Rectal smooth muscle tissue (tissue), 1 donor: ENCODE measurements around the gene MLX.
A peak's percentile ranks its signal among the peaks of the same experiment; 100 is the strongest.

Source experiments
- H3K27ac ChIP-seq: one replicate; pipeline ENCODE4 v1.7.0; 2013; ENCODE audit warnings: low read depth, low read length, inconsistent platforms
- H3K27me3 ChIP-seq: one replicate; pipeline ENCODE4 v1.7.0; 2013; ENCODE audit warnings: low read length; ENCODE audit not compliant: control insufficient read depth, insufficient read depth
- H3K36me3 ChIP-seq: one replicate; pipeline ENCODE4 v1.7.0; 2013; ENCODE audit warnings: low read length; ENCODE audit not compliant: control insufficient read depth, insufficient read depth
- H3K4me1 ChIP-seq: one replicate; pipeline ENCODE4 v1.7.0; 2013; ENCODE audit warnings: low read length; ENCODE audit not compliant: control insufficient read depth, insufficient read depth
- H3K4me3 ChIP-seq: one replicate; pipeline ENCODE4 v1.7.0; 2013; ENCODE audit warnings: low read length
- H3K9ac ChIP-seq: one replicate; pipeline ENCODE4 v1.7.0; 2013; ENCODE audit warnings: low read length

Gene MLX

GRCh38 chr17:42526031-42526444, 40.9 kb upstream of the MLX start:
- Histone ChIP-seq H3K27me3 (no peaks in the 10 kb centered on the region), H3K4me3 (no peak overlapping the region), H3K4me1 (peaks cover 23% of the 10 kb centered on the region), H3K27ac (no peak overlapping the region), H3K9ac (no peak overlapping the region), H3K36me3 (peaks cover 9% of the 10 kb centered on the region)

- Histone ChIP-seq H3K4me1 (peaks cover 9% of the 10 kb centered on the region), H3K27ac (no peak overlapping the region), H3K9ac (no peak overlapping the region), H3K4me3 (no peak overlapping the region), H3K36me3 (no peaks in the 10 kb centered on the region), H3K27me3 (no peaks in the 10 kb centered on the region)
These were observed 39.0 kb upstream of the MLX start for GRCh38 chr17:42527932-42528331.

GRCh38 chr17:42529061-42529460, 37.8 kb upstream of the MLX start:
- H3K9ac ChIP-seq = no peak overlapping the region
- H3K27me3 ChIP-seq = no peaks in the 10 kb centered on the region
- peaks cover 8% of the 10 kb centered on the region for H3K4me1 ChIP-seq
- no peak overlapping the region for H3K4me3 ChIP-seq
- H3K36me3 ChIP-seq = no peaks in the 10 kb centered on the region
- H3K27ac ChIP-seq = no peak overlapping the region

- Histone ChIP-seq H3K36me3 (no peaks in the 10 kb centered on the region), H3K27ac (no peak overlapping the region), H3K4me1 (peaks cover 14% of the 10 kb centered on the region), H3K9ac (no peak overlapping the region), H3K4me3 (no peak overlapping the region), H3K27me3 (no peaks in the 10 kb centered on the region)
These were observed 35.9 kb upstream of the MLX start for GRCh38 chr17:42530952-42531454.

GRCh38 chr17:42531455-42532354, 35.2 kb upstream of the MLX start:
- peak overlapping the region; percentile 55 for H3K4me3 ChIP-seq
- H3K27me3 ChIP-seq = no peaks in the 10 kb centered on the region
- no peak overlapping the region for H3K9ac ChIP-seq
- H3K36me3 ChIP-seq = no peaks in the 10 kb centered on the region
- H3K4me1 ChIP-seq = peaks cover 15% of the 10 kb centered on the region
- H3K27ac ChIP-seq = peak overlapping the region; percentile 65

GRCh38 chr17:42535155-42536047, 31.5 kb upstream of the MLX start:
- peak overlapping the region; percentile 75 for H3K27ac ChIP-seq

GRCh38 chr17:42536048-42536371, 30.9 kb upstream of the MLX start, which contains the start of gene NAGLU:
Gene NAGLU, plus strand, starts transcription at chr17:42536241. Its CDS starts 32 bp downstream, at chr17:42536273.
- H3K4me1 ChIP-seq = peaks cover 17% of the 10 kb centered on the region
- H3K4me3 ChIP-seq = peak within 1 kb of the TSS; percentile 83
- H3K36me3 ChIP-seq = peaks cover 8% of the 10 kb centered on the region
- H3K9ac ChIP-seq = peak within 1 kb of the TSS; percentile 51
- peak within 1 kb of the TSS; percentile 75 for H3K27ac ChIP-seq
- H3K27me3 ChIP-seq = no peaks in the 10 kb centered on the region

More at GRCh38 chr17:42535155-42536047, 31.5 kb upstream of the MLX start:
- H3K36me3 ChIP-seq = peaks cover 8% of the 10 kb centered on the region
- H3K4me3 ChIP-seq = peak overlapping the region; percentile 83
- no peaks in the 10 kb centered on the region for H3K27me3 ChIP-seq
- H3K4me1 ChIP-seq = peaks cover 17% of the 10 kb centered on the region
- peak overlapping the region; percentile 2 for H3K9ac ChIP-seq

- Histone ChIP-seq H3K4me3 (peak overlapping the region; percentile 83), H3K36me3 (peaks cover 8% of the 10 kb centered on the region), H3K4me1 (peaks cover 14% of the 10 kb centered on the region), H3K27ac (peak overlapping the region; percentile 75), H3K27me3 (no peaks in the 10 kb centered on the region), H3K9ac (peak overlapping the region; percentile 51)
These were observed 30.3 kb upstream of the MLX start for GRCh38 chr17:42536372-42537155.

GRCh38 chr17:42537156-42537805, 29.6 kb upstream of the MLX start:
- Histone ChIP-seq H3K4me3 (peak overlapping the region; percentile 83), H3K36me3 (peaks cover 8% of the 10 kb centered on the region), H3K27ac (peak overlapping the region; percentile 48), H3K9ac (peak overlapping the region; percentile 51), H3K27me3 (no peaks in the 10 kb centered on the region), H3K4me1 (peaks cover 12% of the 10 kb centered on the region)

- H3K36me3 ChIP-seq = peaks cover 8% of the 10 kb centered on the region
- no peak overlapping the region for H3K9ac ChIP-seq
- no peak overlapping the region for H3K4me3 ChIP-seq
- H3K4me1 ChIP-seq = peaks cover 12% of the 10 kb centered on the region
- no peaks in the 10 kb centered on the region for H3K27me3 ChIP-seq
- H3K27ac ChIP-seq = no peak overlapping the region
These were observed 29.0 kb upstream of the MLX start for GRCh38 chr17:42537826-42538451.

- Histone ChIP-seq H3K36me3 (peaks cover 8% of the 10 kb centered on the region), H3K27me3 (no peaks in the 10 kb centered on the region), H3K4me3 (no peak overlapping the region), H3K4me1 (peaks cover 12% of the 10 kb centered on the region), H3K9ac (no peak overlapping the region), H3K27ac (no peak overlapping the region)
These were observed 28.4 kb upstream of the MLX start for GRCh38 chr17:42538482-42538881.
